Sigmoid colon (tissue), 7 donors: ENCODE data around the gene SCAF4. TPM values are rescaled to one million over a fixed set of nuclear protein-coding genes. Genes with fewer than 3 reads are reported as not detected.
"Not testable (repeated sequence)": the region's sequence is repeated elsewhere in the genome, so short reads cannot be mapped to it uniquely, and the experiment has no call there.

Experiments
- DNase-seq: peaks from one replicate; pipeline ENCODE4 v3.0.0-alpha.2; 2019
- H3K27ac ChIP-seq, 4 donors: fragments of 200-600 bp; sonication (generic); one replicate each; pipeline ENCODE4 v1.5.1; 2016 to 2019; ENCODE audit warnings: mild to moderate bottlenecking in 1 of 4
- H3K27me3 ChIP-seq, 3 donors: fragments of 200-600 bp; sonication (generic); one replicate each; pipeline ENCODE4 v1.5.1; 2019; ENCODE audit warnings: mild to moderate bottlenecking in 1 of 3
- H3K36me3 ChIP-seq, 4 donors: fragments of 200-600 bp; sonication (generic); one replicate each; pipeline ENCODE4 v1.5.1; 2016 to 2019
- H3K4me1 ChIP-seq, 4 donors: fragments of 200-600 bp; sonication (generic); one replicate each; pipeline ENCODE4 v1.5.1; 2017 to 2019
- H3K4me3 ChIP-seq, 4 donors: fragments of 200-600 bp; sonication (generic); one replicate each; pipeline ENCODE4 v1.5.1; 2017 to 2019; ENCODE audit warnings: mild to moderate bottlenecking in 2 of 4, moderate library complexity in 1 of 4
- H3K9me3 ChIP-seq, 4 donors: fragments of 200-600 bp in 3 of 4; sonication (generic) in 3 of 4; one replicate each; pipeline versions ENCODE4 v1.5.1 to v1.6.1; 2013 to 2019
- EP300 ChIP-seq, 4 donors: sonication (generic); formaldehyde crosslinking; IDR thresholded peaks; one replicate each; pipeline ENCODE4 v1.6.1; 2017; ENCODE audit warnings: antibody characterized with exemption in 4 of 4
- POLR2A ChIP-seq, 2 donors: fragments of 450-650 bp; IDR thresholded peaks; one replicate each; pipeline ENCODE4 v1.6.1; 2016; ENCODE audit warnings: antibody characterized with exemption in 2 of 2, mild to moderate bottlenecking in 2 of 2, moderate library complexity in 2 of 2
- POLR2AphosphoS5 ChIP-seq, 4 donors: sonication (generic); formaldehyde crosslinking; IDR thresholded peaks; one replicate each; pipeline ENCODE4 v1.6.1; 2017; ENCODE audit warnings: antibody characterized with exemption in 4 of 4
- WGBS, 2 donors: extraction: QIAGEN DNeasy Blood & Tissue Kit; methylation state at CpG; one replicate each; pipeline ENCODE4 v1.1.7; 2013; 5-methylcytosine and 5-hydroxymethylcytosine counted together
- intact Hi-C: fragments of 100-400 bp; cut with DNase I; formaldehyde crosslinking; loops from one replicate; pipeline ENCODE4 v1.15.1; 2023
- polyA plus RNA-seq, 3 donors: library from polyadenylated mRNA; stranded (reverse); fragments of 200-250 nt; gene quantifications; one replicate each; pipeline ENCODE4 v1.2.3, GENCODE V29; 2013
- total RNA-seq, 4 donors: library from RNA; depleted of rRNA; stranded (reverse); fragments of >200 nt; gene quantifications; one replicate each; pipeline ENCODE4 v1.1.0, GENCODE V29; 2016
- TF ChIP-seq, protein P1 (sequence below), 4 experiments: fragments of 450-650 bp in 3 of 4; fragments of 200-600 bp in 1 of 4; IDR thresholded peaks; one replicate each; pipeline ENCODE4 v1.5.1; 2016 to 2019; ENCODE audit warnings: antibody characterized with exemption in 4 of 4, mild to moderate bottlenecking in 3 of 4, moderate library complexity in 2 of 4
- donor health status: healthy with polysubstance abuse.
- donor health status: Bipolar disorder and iron deficiency.
- donor health status: healthy.

Gene SCAF4
- total and polyA plus RNA-seq, 7 donors: 6.0 to 19.1 (median 11.4) TPM

DNA sequence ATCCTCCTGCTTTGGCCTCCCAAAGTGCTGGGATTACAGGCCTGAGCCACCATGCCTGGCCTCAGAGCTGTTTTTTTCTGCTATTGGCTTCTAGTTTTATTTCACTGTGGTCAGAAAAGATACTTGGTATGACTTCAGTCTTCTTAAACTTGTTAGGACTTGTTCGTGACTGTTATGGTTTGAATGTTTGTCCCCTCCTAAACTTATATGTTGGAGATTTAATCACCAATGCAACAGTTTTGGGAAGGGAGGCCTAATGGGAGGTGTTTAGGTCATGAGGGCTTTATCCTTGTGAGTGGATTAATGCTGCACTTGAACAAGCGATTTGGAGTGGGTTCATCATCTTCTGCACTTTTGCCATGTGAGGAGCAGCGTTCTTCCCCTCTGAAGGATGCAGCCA, 96.9 kb downstream of the SCAF4 start:
- intact Hi-C loops: no loop called here
- no peak overlapping the region for H3K4me3 ChIP-seq
- no peaks in the 10 kb centered on the region for H3K27me3 ChIP-seq
- H3K4me1 ChIP-seq: peaks cover 0 to 7% (median 3%) of the 10 kb centered on the region in 4 donors
- no peak for DNase-seq
- TF ChIP-seq POLR2AphosphoS5 (IDR thresholded peaks at IDR 0.05): no peak
- TF ChIP-seq, protein P1, sequence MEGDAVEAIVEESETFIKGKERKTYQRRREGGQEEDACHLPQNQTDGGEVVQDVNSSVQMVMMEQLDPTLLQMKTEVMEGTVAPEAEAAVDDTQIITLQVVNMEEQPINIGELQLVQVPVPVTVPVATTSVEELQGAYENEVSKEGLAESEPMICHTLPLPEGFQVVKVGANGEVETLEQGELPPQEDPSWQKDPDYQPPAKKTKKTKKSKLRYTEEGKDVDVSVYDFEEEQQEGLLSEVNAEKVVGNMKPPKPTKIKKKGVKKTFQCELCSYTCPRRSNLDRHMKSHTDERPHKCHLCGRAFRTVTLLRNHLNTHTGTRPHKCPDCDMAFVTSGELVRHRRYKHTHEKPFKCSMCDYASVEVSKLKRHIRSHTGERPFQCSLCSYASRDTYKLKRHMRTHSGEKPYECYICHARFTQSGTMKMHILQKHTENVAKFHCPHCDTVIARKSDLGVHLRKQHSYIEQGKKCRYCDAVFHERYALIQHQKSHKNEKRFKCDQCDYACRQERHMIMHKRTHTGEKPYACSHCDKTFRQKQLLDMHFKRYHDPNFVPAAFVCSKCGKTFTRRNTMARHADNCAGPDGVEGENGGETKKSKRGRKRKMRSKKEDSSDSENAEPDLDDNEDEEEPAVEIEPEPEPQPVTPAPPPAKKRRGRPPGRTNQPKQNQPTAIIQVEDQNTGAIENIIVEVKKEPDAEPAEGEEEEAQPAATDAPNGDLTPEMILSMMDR (IDR thresholded peaks at IDR 0.05): no peak
- no peak for TF ChIP-seq EP300 (IDR thresholded peaks at IDR 0.05)
- no peak for TF ChIP-seq POLR2A (IDR thresholded peaks at IDR 0.05)
- no peaks in the 10 kb centered on the region for H3K9me3 ChIP-seq
- H3K36me3 ChIP-seq: no peaks in the 10 kb centered on the region
- WGBS, 2 donors: 91 to 92% methylated on average over 3 of the region's 3 CpGs
- H3K27ac ChIP-seq: no peak overlapping the region

DNA sequence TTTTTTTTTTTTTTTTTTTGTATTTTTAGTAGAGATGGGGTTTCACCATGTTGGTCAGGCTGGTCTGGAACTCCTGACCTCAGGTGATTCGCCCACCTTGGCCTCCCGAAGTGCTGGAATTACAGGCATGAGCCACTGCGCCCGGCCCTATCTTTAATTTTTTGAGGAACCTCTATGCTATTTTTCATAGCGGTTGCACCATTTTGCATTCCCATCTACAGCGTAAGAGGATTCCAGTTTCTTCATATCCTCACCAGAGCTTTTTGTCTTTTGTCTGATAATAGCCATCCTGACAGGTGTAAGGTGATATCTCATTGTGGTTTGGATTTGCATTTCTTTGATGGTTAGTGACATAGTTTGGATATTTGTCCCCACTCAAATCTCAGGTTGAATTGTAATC, 100.0 kb downstream of the SCAF4 start:
- intact Hi-C loops, H3K9me3 ChIP-seq, H3K36me3 ChIP-seq, H3K27me3 ChIP-seq, H3K4me1 ChIP-seq, H3K27ac ChIP-seq, H3K4me3 ChIP-seq, DNase-seq: not testable (repeated sequence)
- WGBS, 2 donors: 97 to 99% methylated on average over 6 of the region's 6 CpGs

DNA sequence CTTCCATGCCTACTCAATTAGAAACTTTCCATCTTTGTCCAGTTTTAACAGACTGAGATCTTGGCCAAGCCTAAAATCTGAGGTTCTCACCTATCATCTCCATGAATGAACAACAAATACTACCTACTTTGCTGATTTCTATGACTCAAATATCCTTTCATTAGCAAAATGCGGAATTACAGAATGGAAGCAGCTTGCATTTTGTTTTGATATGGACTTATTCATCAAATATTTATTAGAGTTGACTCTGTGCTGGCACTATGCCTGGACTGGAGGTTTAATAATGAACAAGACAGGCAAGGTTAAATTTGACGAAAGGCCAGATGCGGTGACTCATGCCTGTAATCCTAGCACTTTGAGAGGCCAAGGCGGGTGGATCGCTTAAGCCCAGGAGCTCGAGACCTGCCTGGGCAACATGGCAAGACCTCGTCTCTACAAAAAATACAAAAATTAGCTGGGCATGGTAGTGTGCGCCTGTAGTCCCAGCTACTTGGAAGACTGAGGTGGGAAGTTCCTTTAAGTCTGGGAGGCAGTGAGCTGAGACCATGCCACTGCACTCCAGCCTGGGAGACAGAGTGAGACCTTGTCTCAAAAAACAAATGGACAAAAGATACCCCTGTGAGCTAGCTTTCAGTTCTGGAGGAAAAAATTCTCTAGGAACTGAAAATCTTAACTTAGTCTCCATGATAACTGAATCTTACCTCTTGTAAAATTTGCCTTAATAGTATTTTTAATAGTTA, 101.8 kb downstream of the SCAF4 start:
- WGBS, 2 donors: 73 to 76% methylated on average over 8 of the region's 8 CpGs

DNA sequence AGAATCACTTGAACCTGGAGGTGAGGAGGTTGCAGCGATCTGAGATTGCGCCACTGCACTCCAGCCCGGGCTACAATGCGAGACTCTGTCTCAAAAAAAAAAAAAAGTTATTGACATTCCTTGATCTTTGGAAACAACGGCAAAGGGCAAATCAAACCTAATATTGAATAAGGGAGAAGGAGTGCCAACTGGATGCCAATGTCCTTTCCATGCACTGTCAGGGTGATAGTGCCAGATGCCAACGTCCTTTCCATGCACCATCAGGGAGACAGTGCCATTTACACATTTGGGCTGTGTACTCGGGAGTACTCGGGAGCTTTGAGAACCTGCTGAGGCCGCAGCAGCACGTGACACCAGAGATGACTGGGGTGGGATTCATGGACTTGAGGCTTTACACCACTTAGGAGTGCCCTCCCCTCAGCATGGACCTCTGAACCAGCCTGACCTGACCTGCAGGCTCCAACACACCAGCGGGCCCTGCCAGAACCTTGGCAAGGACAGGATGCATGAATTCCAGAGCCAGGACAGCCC, 106.9 kb downstream of the SCAF4 start:
- Histone ChIP-seq H3K27me3 (no peaks in the 10 kb centered on the region), H3K27ac (no peak overlapping the region), H3K4me1 (peaks cover 0 to 3% (median under 1%) of the 10 kb centered on the region in 4 donors), H3K4me3 (no peak overlapping the region), H3K9me3 (no peaks in the 10 kb centered on the region), H3K36me3 (no peaks in the 10 kb centered on the region)
- intact Hi-C loops: no loop called here
- DNase-seq: no peak
- 92 to 95% methylated on average over 11 of the region's 11 CpGs for WGBS, 2 donors
- TF ChIP-seq POLR2AphosphoS5 (IDR thresholded peaks at IDR 0.05): no peak
- no peak for TF ChIP-seq EP300 (IDR thresholded peaks at IDR 0.05)

More for the DNA sequence above, 101.8 kb downstream of the SCAF4 start:
- Histone ChIP-seq H3K4me3 (no peak overlapping the region), H3K4me1 (peaks cover 0 to 10% (median 3%) of the 10 kb centered on the region in 4 donors), H3K27me3 (no peaks in the 10 kb centered on the region), H3K36me3 (no peaks in the 10 kb centered on the region), H3K9me3 (no peaks in the 10 kb centered on the region), H3K27ac (no peak overlapping the region)
- DNase-seq: no peak
- intact Hi-C loops: no loop called here
- TF ChIP-seq POLR2AphosphoS5 (IDR thresholded peaks at IDR 0.05) (no peak), EP300 (IDR thresholded peaks at IDR 0.05) (no peak), POLR2A (IDR thresholded peaks at IDR 0.05) (no peak)
- TF ChIP-seq, protein P1 (IDR thresholded peaks at IDR 0.05): no peak

DNA sequence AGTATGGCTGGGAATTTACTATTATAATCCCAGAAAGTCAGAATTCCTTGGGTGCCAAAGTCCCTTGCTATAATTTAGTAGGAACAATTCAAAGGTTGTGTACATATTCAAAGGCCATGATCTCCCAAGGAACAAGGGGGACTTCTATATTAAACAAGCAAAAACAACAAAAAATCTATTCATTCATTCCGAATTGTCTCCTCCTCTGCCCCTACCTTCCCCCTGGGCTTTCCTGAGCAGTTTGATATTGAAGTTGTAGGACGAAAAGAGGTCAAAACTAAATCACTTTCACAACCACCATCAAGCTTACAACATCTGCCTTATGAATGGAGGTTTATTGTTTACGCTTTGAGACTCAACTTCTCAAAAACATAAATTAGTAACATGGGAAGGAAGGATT, 107.7 kb downstream of the SCAF4 start:
- DNase-seq: no peak
- 76 to 79% methylated on average over 3 of the region's 3 CpGs for WGBS, 2 donors
- Histone ChIP-seq H3K9me3 (no peaks in the 10 kb centered on the region), H3K4me3 (no peak overlapping the region), H3K4me1 (no peaks in the 10 kb centered on the region), H3K36me3 (no peaks in the 10 kb centered on the region), H3K27ac (no peak overlapping the region), H3K27me3 (no peaks in the 10 kb centered on the region)
- intact Hi-C loops: no loop called here
- no peak for TF ChIP-seq EP300 (IDR thresholded peaks at IDR 0.05)
- TF ChIP-seq, protein P1 (IDR thresholded peaks at IDR 0.05): no peak
- TF ChIP-seq POLR2A (IDR thresholded peaks at IDR 0.05): no peak
- no peak for TF ChIP-seq POLR2AphosphoS5 (IDR thresholded peaks at IDR 0.05)
